ENCODE data around the gene ZNF593OS.
A peak's percentile ranks its signal among the peaks of the same experiment; 100 is the strongest.

Gene ZNF593OS

GRCh38 chr1:26148887-26149286 lies 22.7 kb downstream of the ZNF593OS start:
- no peak overlapping the region for H3K4me3 ChIP-seq (ENCODE audit: low read depth, low read length)
- no peak for DNase-seq (ENCODE audit: low read depth)
- no peak for TF ChIP-seq CTCF (IDR thresholded peaks at IDR 0.05; ENCODE audit: low read depth, low read length, missing control alignments)

GRCh38 chr1:26145960-26146294 lies 25.7 kb downstream of the ZNF593OS start:
- no peak for DNase-seq (ENCODE audit: low read depth)
- TF ChIP-seq CTCF (IDR thresholded peaks at IDR 0.05; ENCODE audit: low read depth, low read length, missing control alignments), result no peak
- H3K4me3 ChIP-seq (ENCODE audit: low read depth, low read length), result no peak overlapping the region

DNA sequence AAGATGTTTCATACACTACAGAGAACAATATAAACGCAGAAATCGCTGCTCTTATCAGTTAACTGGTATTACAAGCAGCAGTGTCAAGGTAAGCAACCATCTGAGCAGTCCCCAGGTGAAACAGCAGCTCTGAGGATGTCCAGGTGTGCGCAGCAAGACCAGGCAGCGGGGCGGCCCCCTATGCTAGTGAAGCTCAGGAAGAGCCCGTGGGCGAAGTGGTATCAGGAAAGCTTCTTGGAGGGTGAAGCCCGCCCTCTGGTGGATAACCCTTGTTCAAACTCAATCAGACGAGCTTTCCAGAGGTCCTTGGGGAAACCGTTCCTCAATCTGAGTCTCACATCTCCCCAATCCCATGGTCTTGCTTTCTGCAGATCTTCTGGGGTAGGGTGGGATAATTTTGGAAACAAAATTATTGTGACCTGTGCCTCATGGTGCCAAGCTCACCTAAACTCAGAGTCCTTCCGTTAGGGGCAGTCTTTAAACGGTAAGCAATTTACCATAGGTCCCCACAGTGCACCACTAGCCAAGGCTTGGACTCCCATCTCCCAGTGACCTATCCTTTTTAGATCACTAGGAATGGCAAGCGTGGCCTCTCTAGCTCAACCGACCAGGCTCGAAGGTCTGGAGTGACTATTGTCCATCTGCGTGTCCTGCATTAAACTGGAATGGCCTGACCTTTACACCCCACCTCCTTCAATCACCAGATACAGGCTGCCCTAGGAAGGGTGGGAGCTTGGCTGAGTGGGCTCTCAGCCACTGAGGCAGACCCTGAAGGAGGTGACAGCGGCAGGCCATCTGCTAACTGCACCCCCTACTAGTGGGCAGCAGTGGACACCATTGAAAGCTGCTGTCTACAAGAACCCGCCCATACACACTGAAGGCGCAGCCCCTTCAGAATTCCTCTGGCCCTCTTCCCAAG lies 26.3 kb downstream of the ZNF593OS start:
- TF ChIP-seq CTCF (IDR thresholded peaks at IDR 0.05; ENCODE audit: low read depth, low read length, missing control alignments), result peak; percentile 73
- H3K4me3 ChIP-seq (ENCODE audit: low read depth, low read length), result no peak overlapping the region
- peak; percentile 55 for DNase-seq (ENCODE audit: low read depth)

GRCh38 chr1:26142159-26142558 lies 29.5 kb downstream of the ZNF593OS start:
- no peak for TF ChIP-seq CTCF (IDR thresholded peaks at IDR 0.05; ENCODE audit: low read depth, low read length, missing control alignments)
- H3K4me3 ChIP-seq (ENCODE audit: low read depth, low read length), result no peak overlapping the region

GRCh38 chr1:26138974-26139558 lies 32.6 kb downstream of the ZNF593OS start:
- H3K4me3 ChIP-seq (ENCODE audit: low read depth, low read length), result no peak overlapping the region
- TF ChIP-seq CTCF (IDR thresholded peaks at IDR 0.05; ENCODE audit: low read depth, low read length, missing control alignments), result no peak
- no peak for DNase-seq (ENCODE audit: low read depth)

More at GRCh38 chr1:26142159-26142558, 29.5 kb downstream of the ZNF593OS start:
- no peak for DNase-seq (ENCODE audit: low read depth)

DNA sequence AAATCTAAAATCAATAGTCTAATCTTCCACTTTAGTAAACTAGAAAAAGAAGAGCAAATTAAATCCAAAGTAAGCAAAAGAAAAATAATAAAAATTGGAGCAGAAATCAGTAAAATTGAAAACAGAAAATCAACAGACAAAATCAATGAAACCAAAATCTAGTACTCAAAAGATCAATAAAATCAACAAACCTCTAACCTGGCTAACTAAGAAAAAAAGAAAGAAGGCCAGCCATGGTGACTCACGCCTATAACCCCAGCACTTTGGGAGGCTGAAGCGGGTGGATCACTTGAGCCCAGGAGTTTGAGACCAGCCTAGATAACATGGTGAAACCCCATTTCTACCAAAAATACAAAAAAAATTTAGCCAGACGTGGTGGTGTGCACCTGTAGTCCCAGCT lies 37.2 kb downstream of the ZNF593OS start:
- no peak for TF ChIP-seq CTCF (IDR thresholded peaks at IDR 0.05; ENCODE audit: low read depth, low read length, missing control alignments)
- DNase-seq (ENCODE audit: low read depth), result no peak
- H3K4me3 ChIP-seq (ENCODE audit: low read depth, low read length), result no peak overlapping the region

Measured in GM12864 (cell line).